ENCODE data around the gene CBLL1. TPM values are rescaled to one million over a fixed set of nuclear protein-coding genes. Genes with fewer than 3 reads are reported as not detected.

Gene CBLL1
- total and polyA plus RNA-seq, 10 of the 15 experiments (the other 5 are each of a cell fraction or from before 2014, with no cell fraction given): 7.2 to 40.1 (median 23.4) TPM

DNA sequence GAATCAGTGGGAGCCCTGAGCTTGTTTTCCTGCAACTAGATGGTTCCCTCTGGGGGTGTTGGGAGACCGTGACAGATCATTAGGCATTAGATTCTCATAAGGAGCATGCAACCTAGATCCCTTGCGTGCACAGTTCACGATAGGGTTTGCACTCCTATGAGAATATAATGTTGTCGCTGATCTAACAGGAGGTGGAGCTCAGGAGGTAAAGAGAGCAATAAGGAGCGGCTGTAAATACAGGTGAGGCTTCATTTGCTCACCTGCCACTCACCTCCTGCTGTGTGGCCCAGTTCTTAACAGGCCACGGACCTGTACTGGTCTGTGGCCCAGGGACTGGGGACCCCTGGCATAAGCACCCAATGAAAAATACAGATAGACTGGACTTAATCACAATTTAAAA is 48.4 kb downstream of the CBLL1 start:
- ATAC-seq: no peak
- H3K9ac ChIP-seq (ENCODE audit: control insufficient read depth, insufficient read depth, low read length): no peak overlapping the region
- FAIRE-seq: no peak
- H4K20me1 ChIP-seq (ENCODE audit: control insufficient read depth, insufficient read depth): no peaks in the 10 kb centered on the region
- POLR2A ChIA-PET: interaction anchor here (0.6 kb wide), 1 partner anchor 1799 kb away, joined by 3 read pairs; no protein-coding TSS in a partner anchor
- SMC1A ChIA-PET (ENCODE audit: uncharacterized antibody, unreplicated experiment): no interaction called here
- H3K4me1 ChIP-seq (ENCODE audit: control insufficient read depth, insufficient read depth, low read length): no peaks in the 10 kb centered on the region
- no TSS peak for BruUV-seq (replicated peaks)
- H3K79me2 ChIP-seq (ENCODE audit: control insufficient read depth, insufficient read depth, low read length): no peaks in the 10 kb centered on the region
- H3K27ac ChIP-seq (ENCODE audit: control insufficient read depth, insufficient read depth): no peak overlapping the region
- in situ Hi-C loops (cut with MboI) (no loop called here), intact Hi-C loops (cut with micrococcal nuclease; ENCODE audit: unreplicated experiment) (no loop called here)
- TF ChIP-seq BCL11A (IDR thresholded peaks at IDR 0.05; ENCODE audit: low read depth, low read length): no peak
- no peak for TF ChIP-seq RAD51 (IDR thresholded peaks at IDR 0.05)
- no peak for TF ChIP-seq DPF2 (IDR thresholded peaks at IDR 0.05)
- no peak for TF ChIP-seq ATF7 (IDR thresholded peaks at IDR 0.05; ENCODE audit: low read depth)
- H3K4me2 ChIP-seq (ENCODE audit: control insufficient read depth, insufficient read depth): no peak overlapping the region
- no peak for DNase-seq (ENCODE audit: low read depth, low spot score)
- H2AFZ ChIP-seq (ENCODE audit: control insufficient read depth, low read depth, low read length): no peak overlapping the region
- no peaks in the 10 kb centered on the region for H3K36me3 ChIP-seq (ENCODE audit: control insufficient read depth in 2 of 2, insufficient read depth in 2 of 2, low read length in 1 of 2)
- RAD21 ChIA-PET (ENCODE audit: unreplicated experiment): no interaction called here
- CTCF ChIA-PET: interaction anchor here (0.6 kb wide), 1 partner anchor 49 kb away, joined by 3 read pairs; no protein-coding TSS in a partner anchor
- peaks cover 0 to 3% of the 10 kb centered on the region in 2 experiments; a peak in 1 of 4 replicates for H3K27me3 ChIP-seq (replicated peaks in 1 of 2; ENCODE audit: control insufficient read depth in 2 of 2, insufficient read depth in 2 of 2, low read length in 1 of 2)
- no peak overlapping the region for H3K4me3 ChIP-seq
- 45% methylated on average over 6 of the region's 6 CpGs for WGBS (ENCODE audit: insufficient coverage, insufficient replicate concordance, low lambda C conversion rate, missing lambda C conversion rate)
- H3K9me3 ChIP-seq (replicated peaks; ENCODE audit: control insufficient read depth, insufficient read depth, low read length): no peaks in the 10 kb centered on the region

DNA sequence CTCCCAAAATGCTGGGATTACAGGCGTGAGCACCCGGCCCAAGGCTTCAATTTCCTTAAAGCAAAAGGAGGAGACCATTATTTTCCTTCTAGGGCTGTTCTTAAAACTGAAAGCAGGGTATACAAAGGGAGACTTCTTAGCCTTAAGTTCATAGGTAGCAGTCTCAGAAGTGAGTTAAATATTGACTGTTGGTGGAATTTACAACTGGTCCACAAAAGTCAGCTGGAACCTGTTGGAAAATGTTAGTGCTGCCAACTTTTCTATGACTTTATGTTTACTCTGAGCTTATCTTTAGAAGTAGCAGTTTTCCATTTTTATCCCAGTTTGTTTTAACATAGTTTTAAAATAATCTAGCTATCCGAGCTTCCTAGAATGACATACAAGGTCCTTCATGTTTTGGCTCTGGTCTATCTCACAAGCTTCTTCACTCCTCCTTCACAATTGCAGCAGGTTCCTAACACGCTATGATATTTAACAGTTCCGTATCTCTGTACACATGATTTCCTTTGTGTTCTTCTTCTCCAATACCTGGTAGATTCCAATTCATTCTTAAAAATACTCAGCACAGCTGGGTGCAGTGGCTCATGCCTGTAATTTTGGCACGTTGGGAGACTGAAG is 55.8 kb downstream of the CBLL1 start:
- POLR2A ChIA-PET: no interaction called here
- Histone ChIP-seq H3K27ac (ENCODE audit: control insufficient read depth, insufficient read depth) (no peak overlapping the region), H3K9me3 (replicated peaks; ENCODE audit: control insufficient read depth, insufficient read depth, low read length) (no peaks in the 10 kb centered on the region), H4K20me1 (ENCODE audit: control insufficient read depth, insufficient read depth) (no peaks in the 10 kb centered on the region), H3K4me1 (ENCODE audit: control insufficient read depth, insufficient read depth, low read length) (no peaks in the 10 kb centered on the region), H2AFZ (ENCODE audit: control insufficient read depth, low read depth, low read length) (no peak overlapping the region), H3K4me2 (ENCODE audit: control insufficient read depth, insufficient read depth) (no peak overlapping the region), H3K4me3 (no peak overlapping the region), H3K36me3 (ENCODE audit: control insufficient read depth in 2 of 2, insufficient read depth in 2 of 2, low read length in 1 of 2) (no peaks in the 10 kb centered on the region), H3K79me2 (ENCODE audit: control insufficient read depth, insufficient read depth, low read length) (no peaks in the 10 kb centered on the region), H3K27me3 (replicated peaks in 1 of 2; ENCODE audit: control insufficient read depth in 2 of 2, insufficient read depth in 2 of 2, low read length in 1 of 2) (peaks cover 0 to 3% of the 10 kb centered on the region in 2 experiments; a peak in 1 of 4 replicates), H3K9ac (ENCODE audit: control insufficient read depth, insufficient read depth, low read length) (no peak overlapping the region)
- DNase-seq (ENCODE audit: low read depth, low spot score): no peak
- no peak for ATAC-seq
- intact Hi-C loops (cut with micrococcal nuclease; ENCODE audit: unreplicated experiment): no loop called here
- CTCF ChIA-PET: no interaction called here
- SMC1A ChIA-PET (ENCODE audit: uncharacterized antibody, unreplicated experiment): no interaction called here
- no TSS peak for BruUV-seq (replicated peaks)
- 58% methylated on average over 6 of the region's 6 CpGs for WGBS (ENCODE audit: insufficient coverage, insufficient replicate concordance, low lambda C conversion rate, missing lambda C conversion rate)
- RAD21 ChIA-PET (ENCODE audit: unreplicated experiment): no interaction called here
- no peak for TF ChIP-seq RFX5 (IDR thresholded peaks at IDR 0.05; ENCODE audit: low read depth, low read length)
- TF ChIP-seq BACH1 (IDR thresholded peaks at IDR 0.05; ENCODE audit: borderline replicate concordance): no peak
- TF ChIP-seq MEF2B (IDR thresholded peaks at IDR 0.05; ENCODE audit: partially characterized antibody, poor library complexity, severe bottlenecking): no peak
- TF ChIP-seq NR2F1 (conservative IDR thresholded peaks at IDR 0.05): no peak
- no peak for TF ChIP-seq SMAD5 (IDR thresholded peaks at IDR 0.05; ENCODE audit: low read depth)
- FAIRE-seq: no peak
- in situ Hi-C loops (cut with MboI): no loop called here
